CD14-positive monocyte (primary cell): ENCODE measurements around the gene JMJD1C. TPM values are rescaled to one million over a fixed set of nuclear protein-coding genes. Genes with fewer than 3 reads are reported as not detected.

Experiments
- DNase-seq, 3 donors: peaks; one replicate each; pipeline ENCODE4 v3.0.0-alpha.2; 2011 to 2022
- H2AFZ ChIP-seq: 2 replicates; pipeline ENCODE4 v1.6.0; 2012; ENCODE audit warnings: mild to moderate bottlenecking, low read depth, low read length, inconsistent platforms; ENCODE audit not compliant: insufficient read depth, poor library complexity, severe bottlenecking
- H3K27ac ChIP-seq, 2 donors: 1 replicate in 1 of 2; 2 replicates in 1 of 2; pipeline ENCODE4 v1.5.1; 2012 to 2013; ENCODE audit warnings: low read length in 2 of 2, control low read depth in 1 of 2, inconsistent platforms in 1 of 2, low read depth in 1 of 2, mild to moderate bottlenecking in 1 of 2
- H3K27me3 ChIP-seq, 2 donors: one replicate each; pipeline versions ENCODE4 v1.6.0 to v1.6.1; 2011 to 2013; ENCODE audit warnings: low read length in 2 of 2; ENCODE audit not compliant: control insufficient read depth in 2 of 2, insufficient read depth in 2 of 2
- H3K36me3 ChIP-seq, 2 donors: replicated peaks in 1 of 2; 1 replicate in 1 of 2; 2 replicates in 1 of 2; pipeline versions ENCODE4 v1.5.1 to v1.6.1; 2012 to 2013; ENCODE audit warnings: low read length in 2 of 2, control low read depth in 1 of 2, inconsistent platforms in 1 of 2, mild to moderate bottlenecking in 1 of 2; ENCODE audit not compliant: insufficient read depth in 2 of 2, control insufficient read depth in 1 of 2
- H3K4me1 ChIP-seq, 2 donors: 1 replicate in 1 of 2; 2 replicates in 1 of 2; pipeline versions ENCODE4 v1.5.1 to v1.6.1; 2012 to 2013; ENCODE audit warnings: low read length in 2 of 2, control low read depth in 1 of 2, inconsistent platforms in 1 of 2, mild to moderate bottlenecking in 1 of 2, moderate library complexity in 1 of 2; ENCODE audit not compliant: insufficient read depth in 2 of 2, control insufficient read depth in 1 of 2
- H3K4me2 ChIP-seq: replicated peaks from 2 replicates; pipeline ENCODE3; 2012; ENCODE audit warnings: low read length, moderate library complexity, mild to moderate bottlenecking; ENCODE audit not compliant: poor library complexity, severe bottlenecking; ENCODE audit errors: extremely low read depth
- H3K4me3 ChIP-seq, 3 experiments: fragments of 200-600 bp in 1 of 3; sonication (generic) in 1 of 3; replicated peaks in 1 of 3; 1 replicate in 2 of 3; 2 replicates in 1 of 3; pipeline ENCODE4 v1.5.1; 2011 to 2013; ENCODE audit warnings: low read length in 3 of 3, mild to moderate bottlenecking in 3 of 3, control low read depth in 2 of 3, low read depth in 2 of 3, inconsistent platforms in 1 of 3, moderate library complexity in 1 of 3
- H3K79me2 ChIP-seq: 2 replicates; pipeline ENCODE4 v1.6.0; 2012; ENCODE audit warnings: mild to moderate bottlenecking, control low read depth, inconsistent platforms, low read length, moderate library complexity; ENCODE audit not compliant: insufficient read depth
- H3K9ac ChIP-seq: 2 replicates; pipeline ENCODE4 v1.6.0; 2017; ENCODE audit warnings: low read length, mild to moderate bottlenecking; ENCODE audit not compliant: insufficient read depth, poor library complexity, severe bottlenecking
- H3K9me3 ChIP-seq, 2 donors: replicated peaks in 1 of 2; 1 replicate in 1 of 2; 2 replicates in 1 of 2; pipeline versions ENCODE4 v1.5.1 to v1.6.1; 2012 to 2013; ENCODE audit warnings: low read length in 2 of 2, control low read depth in 1 of 2; ENCODE audit not compliant: control insufficient read depth in 1 of 2, insufficient read depth in 1 of 2
- H4K20me1 ChIP-seq: 2 replicates; pipeline ENCODE4 v1.6.0; 2012; ENCODE audit warnings: mild to moderate bottlenecking, low read length, control low read depth, moderate library complexity; ENCODE audit not compliant: insufficient read depth
- H3K27ac Mint-ChIP-seq, 7 donors: one replicate each; pipeline ENCODE4 v1.8.0; 2020; ENCODE audit warnings: mild to moderate bottlenecking in 7 of 7, mixed read lengths in 7 of 7, moderate library complexity in 6 of 7, inconsistent platforms in 2 of 7
- H3K27me3 Mint-ChIP-seq, 3 donors: one replicate each; pipeline ENCODE4 v1.8.0; 2021 to 2022; ENCODE audit warnings: low read depth in 3 of 3, mild to moderate bottlenecking in 3 of 3, mixed read lengths in 3 of 3, moderate library complexity in 3 of 3, inconsistent platforms in 1 of 3
- H3K36me3 Mint-ChIP-seq, 2 donors: one replicate each; pipeline ENCODE4 v1.8.0; 2020; ENCODE audit warnings: mixed read lengths in 2 of 2, inconsistent platforms in 1 of 2, mild to moderate bottlenecking in 1 of 2
- H3K4me1 Mint-ChIP-seq: one replicate; pipeline ENCODE4 v1.8.0; 2020; ENCODE audit warnings: mild to moderate bottlenecking, mixed read lengths
- H3K4me3 Mint-ChIP-seq, 2 donors: one replicate each; pipeline ENCODE4 v1.8.0; 2020; ENCODE audit warnings: mild to moderate bottlenecking in 2 of 2, mixed read lengths in 2 of 2, moderate library complexity in 1 of 2
- H3K9me3 Mint-ChIP-seq, 7 donors: one replicate each; pipeline ENCODE4 v1.8.0; 2020 to 2022; ENCODE audit warnings: mixed read lengths in 7 of 7, mild to moderate bottlenecking in 6 of 7, moderate library complexity in 6 of 7, inconsistent platforms in 2 of 7
- CTCF ChIP-seq: fragments of 200-600 bp; IDR thresholded peaks from one replicate; pipeline ENCODE4 v1.8.0; 2022; ENCODE audit warnings: antibody characterized with exemption, mild to moderate bottlenecking
- WGBS: methylation state at CpG from one replicate; pipeline ENCODE4 v1.1.5; 2013; ENCODE audit warnings: missing lambda C conversion rate; ENCODE audit not compliant: insufficient coverage; 5-methylcytosine and 5-hydroxymethylcytosine counted together
- intact Hi-C, 2 donors: fragments of 100-400 bp; cut with micrococcal nuclease; formaldehyde crosslinking; loops; one replicate each; pipeline versions ENCODE4 v1.15.0 to v1.15.1; 2023
- polyA plus RNA-seq, 3 donors: library from polyadenylated mRNA; depleted of rRNA in 1 of 3; unstranded in 2 of 3; stranded (reverse) in 1 of 3; fragments of 300-500 nt in 2 of 3; fragments of >200 nt in 1 of 3; fragmentation: Illumina TruSeq in 2 of 3; gene quantifications; 1 replicate in 2 of 3; 2 replicates in 1 of 3; pipeline ENCODE4 v1.2.3, GENCODE V29; 2012 to 2021

Gene JMJD1C
- polyA plus RNA-seq, 3 donors: 27.8 to 84.8 (median 46.5) TPM

DNA sequence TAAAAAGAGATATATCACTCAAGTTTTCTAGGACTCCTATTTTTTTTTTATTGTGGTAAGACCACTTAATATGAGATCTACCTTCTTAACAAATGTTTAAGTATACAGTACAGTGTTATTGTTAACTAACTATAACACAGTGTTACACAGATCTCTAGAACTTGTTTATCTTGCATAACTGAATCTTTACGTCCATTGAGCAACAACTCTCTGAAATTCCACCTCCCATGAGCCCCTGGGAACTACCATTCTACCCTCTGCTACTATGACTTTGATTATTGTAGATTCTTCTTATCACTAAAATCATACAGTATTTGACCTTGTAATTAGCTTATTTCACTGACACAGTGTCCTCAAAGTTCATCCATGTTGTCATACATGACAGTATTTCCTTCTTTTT is 32.9 kb upstream of the JMJD1C start:
- no peak for DNase-seq
- Histone ChIP-seq H3K79me2 (peaks cover 98% of the 10 kb centered on the region), H3K4me2 (no peak overlapping the region), H3K4me3 (no peak overlapping the region), H3K9ac (no peak overlapping the region), H3K27ac (peak overlapping the region in 1 of 2 donors; percentile 39), H3K9me3 (no peaks in the 10 kb centered on the region), H3K27me3 (no peaks in the 10 kb centered on the region), H3K4me1 (peaks cover 11 to 16% of the 10 kb centered on the region in 2 donors), H3K36me3 (peaks cover 0 to 3% of the 10 kb centered on the region in 2 donors), H2AFZ (no peak overlapping the region), H4K20me1 (peaks cover 32% of the 10 kb centered on the region)
- intact Hi-C loops: no loop called here
- Mint-ChIP-seq H3K36me3 (peaks cover 5 to 6% of the 10 kb centered on the region in 2 donors), H3K9me3 (peaks cover 0 to 2% (median 0%) of the 10 kb centered on the region in 7 donors), H3K27ac (peak overlapping the region in 2 of 7 donors; percentile 39 to 59), H3K4me3 (no peak overlapping the region), H3K4me1 (peaks cover 31% of the 10 kb centered on the region), H3K27me3 (peaks cover 0 to 3% (median 0%) of the 10 kb centered on the region in 3 donors)
- WGBS: no CpG with 5 or more reads among the region's 1 CpG
- no peak for TF ChIP-seq CTCF

DNA sequence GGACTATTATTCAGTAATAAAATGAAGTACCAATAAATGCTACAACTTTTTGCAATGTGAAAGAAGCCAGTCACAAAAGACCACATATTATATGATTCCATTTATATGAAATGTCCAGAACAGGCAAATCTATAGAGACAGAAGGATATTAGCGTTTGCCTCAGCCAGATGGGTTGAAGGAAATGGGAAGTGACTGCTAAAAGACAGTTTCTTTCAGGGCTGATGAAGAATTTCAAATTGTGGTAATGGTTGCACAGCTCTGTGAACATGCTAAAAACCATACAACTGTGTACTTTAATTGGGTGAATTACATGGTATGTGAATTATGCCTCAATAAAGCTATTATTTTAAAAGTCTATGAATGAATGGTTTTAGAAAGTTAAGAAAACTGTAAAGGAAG is 31.5 kb upstream of the JMJD1C start:
- intact Hi-C loops: no loop called here
- no peak overlapping the region for H3K4me3 ChIP-seq
- H3K4me2 ChIP-seq: no peak overlapping the region
- H3K9me3 ChIP-seq: no peaks in the 10 kb centered on the region
- Mint-ChIP-seq H3K27ac (peak overlapping the region in 1 of 7 donors; percentile 35), H3K4me3 (no peak overlapping the region), H3K9me3 (peaks cover 0 to 2% (median 0%) of the 10 kb centered on the region in 7 donors), H3K36me3 (peaks cover 5 to 6% of the 10 kb centered on the region in 2 donors), H3K27me3 (peaks cover 0 to 3% (median 0%) of the 10 kb centered on the region in 3 donors), H3K4me1 (peaks cover 31% of the 10 kb centered on the region)
- no peaks in the 10 kb centered on the region for H3K27me3 ChIP-seq
- H3K79me2 ChIP-seq: peaks cover 88% of the 10 kb centered on the region
- H2AFZ ChIP-seq: no peak overlapping the region
- H3K36me3 ChIP-seq: peaks cover 0 to 3% of the 10 kb centered on the region in 2 donors
- no peak for TF ChIP-seq CTCF
- no CpG with 5 or more reads among the region's 1 CpG for WGBS
- DNase-seq: peak in 1 of 3 donors; percentile 5
- peaks cover 11 to 16% of the 10 kb centered on the region in 2 donors for H3K4me1 ChIP-seq
- peaks cover 21% of the 10 kb centered on the region for H4K20me1 ChIP-seq
- no peak overlapping the region for H3K27ac ChIP-seq
- no peak overlapping the region for H3K9ac ChIP-seq
